H1 (cell line): ENCODE measurements around the gene RASSF3. TPM values are rescaled to one million over a fixed set of nuclear protein-coding genes. Genes with fewer than 3 reads are reported as not detected.

ENCODE experiments used
- CEBPB ChIP-seq: IDR thresholded peaks from 2 replicates; pipeline ENCODE4 v1.6.1; 2012; ENCODE audit warnings: low read depth, low read length
- MAX ChIP-seq: IDR thresholded peaks from 2 replicates; pipeline ENCODE4 v1.6.1; 2012; ENCODE audit warnings: inconsistent platforms
- PHF8 ChIP-seq: fragments of 200-600 bp; sonication (generic); conservative IDR thresholded peaks from 2 replicates; pipeline ENCODE4 v1.7.1; 2012; ENCODE audit warnings: low read depth, mild to moderate bottlenecking, inconsistent platforms, low read length, moderate library complexity
- POLR2AphosphoS5 ChIP-seq: IDR thresholded peaks from 2 replicates; pipeline ENCODE4 v1.6.1; 2011; ENCODE audit warnings: low read depth, low read length
- SIN3A ChIP-seq, 2 experiments: IDR thresholded peaks in 1 of 2; conservative IDR thresholded peaks in 1 of 2; 2 replicates each; pipeline ENCODE4 v1.6.1; 2011 to 2012; ENCODE audit warnings: low read length in 2 of 2, improper control_type of control experiment in 1 of 2, low read depth in 1 of 2, mild to moderate bottlenecking in 1 of 2
- TBP ChIP-seq: IDR thresholded peaks from 2 replicates; pipeline ENCODE4 v1.6.1; 2011; ENCODE audit warnings: low read depth, low read length, improper control_type of control experiment
- polyA plus RNA-seq, 7 experiments: library from polyadenylated mRNA; depleted of rRNA in 3 of 7; stranded (reverse) in 5 of 7; unstranded in 2 of 7; fragments of >200 nt in 5 of 7; fragments of 200-250 nt in 2 of 7; gene quantifications; 1 replicate in 5 of 7; 2 replicates in 1 of 7; 4 replicates in 1 of 7; pipeline versions ENCODE4 v1.2.1 to v1.2.3, GENCODE V29; 2011 to 2013; ENCODE audit warnings: missing spikeins in 2 of 7, mixed read lengths in 2 of 7
- total RNA-seq: library from RNA; stranded (reverse); fragmentation: NEBNext Ultra II Directional; extraction: Animal tissue kit (Norgen Biotek cat#: 25700); gene quantifications from 2 replicates; pipeline ENCODE4 v1.2.1, GENCODE V29; 2021

Gene RASSF3
- total and polyA plus RNA-seq, 2 of the 8 experiments (the other 6 are each of a cell fraction or from before 2014, with no cell fraction given), result 19.1 to 64.3 TPM

GRCh38 chr12:64610660-64611340 is 505 bp downstream of the RASSF3 start (continued):
- TF ChIP-seq TBP (peak; percentile 52; the same call in 1 of the 2 replicates), POLR2AphosphoS5 (peak; percentile 36; the same call in 1 of the 2 replicates), PHF8 (peak; percentile 46), CEBPB (no peak), SIN3A (conservative IDR thresholded peaks at IDR 0.05 in 1 of 2, IDR thresholded peaks at IDR 0.05 in 1 of 2; ENCODE audit: low read depth in 1 of 2, low read length in 2 of 2) (peak in 1 of 2 experiments; percentile 65; a peak in 2 of 4 replicates), MAX (peak; percentile 29; the same call in 1 of the 2 replicates)
